ENCODE results near the gene ASB5.
"Not testable (repeated sequence)": the region's sequence is repeated elsewhere in the genome, so short reads cannot be mapped to it uniquely, and the experiment has no call there.

Gene ASB5

DNA sequence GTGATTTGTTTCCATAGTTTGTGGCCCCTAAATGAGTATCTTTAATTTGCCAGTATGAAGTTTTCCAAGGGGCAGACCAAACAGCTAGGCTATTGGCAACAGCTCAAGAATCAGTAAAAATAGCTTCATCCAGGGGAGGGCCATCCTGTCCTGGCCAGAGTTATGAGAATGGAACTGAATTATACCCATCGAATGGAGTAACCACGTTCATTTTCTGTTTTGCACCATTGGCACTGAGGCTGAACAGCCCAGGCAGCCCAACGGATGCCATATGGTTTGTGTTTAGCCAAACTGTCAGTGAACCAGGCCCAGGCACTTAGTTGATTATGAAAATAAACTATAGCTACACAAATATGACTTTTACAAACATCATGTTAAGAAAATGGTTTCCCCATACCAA, 17.7 kb upstream of the ASB5 start:
- H3K4me2 ChIP-seq (ENCODE audit: low read depth, low read length, poor library complexity, severe bottlenecking) = no peak overlapping the region
- no peaks in the 10 kb centered on the region for H3K27me3 ChIP-seq (ENCODE audit: low read length)
- H3F3A ChIP-seq (ENCODE audit: insufficient read depth) = no peaks in the 10 kb centered on the region
- H3K4me3 ChIP-seq (ENCODE audit: insufficient read depth, low read length, poor library complexity, severe bottlenecking) = no peak overlapping the region
- TF ChIP-seq EZH2phosphoT487 (conservative IDR thresholded peaks at IDR 0.05; ENCODE audit: low read length) = no peak
- no peak for TF ChIP-seq CTCF (IDR thresholded peaks at IDR 0.05; ENCODE audit: insufficient read depth, low read length, poor library complexity, severe bottlenecking)
- H3K27ac ChIP-seq (ENCODE audit: low read depth, low read length) = no peak overlapping the region
- H3K9me2 ChIP-seq (replicated peaks; ENCODE audit: insufficient read depth, low read length) = no peaks in the 10 kb centered on the region
- no peak overlapping the region for H2AFZ ChIP-seq (ENCODE audit: low read depth, low read length, severe bottlenecking)
- H4K20me1 ChIP-seq (ENCODE audit: low read depth, low read length) = no peaks in the 10 kb centered on the region
- no peaks in the 10 kb centered on the region for H3K79me2 ChIP-seq (ENCODE audit: insufficient read depth, low read length)
- H3K36me3 ChIP-seq (ENCODE audit: low read length) = no peaks in the 10 kb centered on the region
- H3K9ac ChIP-seq (ENCODE audit: low read length) = no peak overlapping the region
- no peaks in the 10 kb centered on the region for H3K9me3 ChIP-seq (ENCODE audit: insufficient read depth, low read length)

- H3K4me3 ChIP-seq (ENCODE audit: insufficient read depth, low read length, poor library complexity, severe bottlenecking); H3K9me3 ChIP-seq (ENCODE audit: insufficient read depth, low read length); H3K27ac ChIP-seq (ENCODE audit: low read depth, low read length); H3K27me3 ChIP-seq (ENCODE audit: low read length); H3K9me2 ChIP-seq (replicated peaks; ENCODE audit: insufficient read depth, low read length); H3K9ac ChIP-seq (ENCODE audit: low read length); H4K20me1 ChIP-seq (ENCODE audit: low read depth, low read length); H3K79me2 ChIP-seq (ENCODE audit: insufficient read depth, low read length); H3F3A ChIP-seq (ENCODE audit: insufficient read depth); H3K4me2 ChIP-seq (ENCODE audit: low read depth, low read length, poor library complexity, severe bottlenecking); H3K36me3 ChIP-seq (ENCODE audit: low read length); H2AFZ ChIP-seq (ENCODE audit: low read depth, low read length, severe bottlenecking): not testable (repeated sequence)
Observed at GRCh38 chr4:176279560-176279959, 10.5 kb upstream of the ASB5 start.

DNA sequence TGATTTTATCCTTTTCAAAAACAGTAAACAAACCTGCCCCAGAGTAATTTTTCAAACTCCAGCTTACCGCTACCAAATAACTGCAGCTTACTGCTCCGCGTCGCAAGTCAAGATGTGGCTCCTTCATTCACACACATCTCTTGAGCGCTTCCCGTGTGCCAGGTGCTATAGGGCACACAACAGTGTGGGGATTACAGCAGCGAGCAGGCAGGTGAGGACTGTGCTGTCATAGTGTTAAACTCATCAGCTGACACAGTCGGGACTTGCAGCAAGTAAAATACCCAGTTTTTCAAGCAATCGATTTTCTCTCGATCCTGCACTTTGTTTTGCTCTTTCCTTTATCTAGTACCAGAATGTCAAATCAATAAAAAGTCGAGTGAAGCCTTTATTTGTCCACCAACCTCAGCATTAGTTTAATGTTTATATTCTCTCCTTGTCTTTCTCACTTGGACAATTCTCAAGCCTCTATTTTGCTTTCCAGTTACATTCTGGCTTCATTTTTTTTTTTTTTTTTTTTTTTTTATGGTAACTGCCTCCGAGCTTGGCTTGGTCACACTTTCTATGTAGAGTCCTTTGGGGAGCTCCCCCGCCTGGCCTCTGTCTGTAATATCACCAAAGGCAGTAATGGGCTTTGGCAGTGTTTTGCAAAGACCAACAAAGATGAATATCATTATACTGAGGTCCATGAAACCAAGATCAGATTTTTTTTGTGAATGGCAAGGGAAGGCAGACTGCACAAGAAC, 8.3 kb upstream of the ASB5 start:
- Histone ChIP-seq H3F3A (ENCODE audit: insufficient read depth) (no peaks in the 10 kb centered on the region), H3K9me3 (ENCODE audit: insufficient read depth, low read length) (no peaks in the 10 kb centered on the region), H3K79me2 (ENCODE audit: insufficient read depth, low read length) (no peaks in the 10 kb centered on the region), H4K20me1 (ENCODE audit: low read depth, low read length) (no peaks in the 10 kb centered on the region), H3K36me3 (ENCODE audit: low read length) (no peaks in the 10 kb centered on the region), H3K4me2 (ENCODE audit: low read depth, low read length, poor library complexity, severe bottlenecking) (no peak overlapping the region), H3K27ac (ENCODE audit: low read depth, low read length) (no peak overlapping the region), H2AFZ (ENCODE audit: low read depth, low read length, severe bottlenecking) (no peak overlapping the region), H3K27me3 (ENCODE audit: low read length) (no peaks in the 10 kb centered on the region), H3K9me2 (replicated peaks; ENCODE audit: insufficient read depth, low read length) (no peaks in the 10 kb centered on the region), H3K9ac (ENCODE audit: low read length) (no peak overlapping the region), H3K4me3 (ENCODE audit: insufficient read depth, low read length, poor library complexity, severe bottlenecking) (no peak overlapping the region)
- TF ChIP-seq CTCF (IDR thresholded peaks at IDR 0.05; ENCODE audit: insufficient read depth, low read length, poor library complexity, severe bottlenecking) (peak; percentile 37), EZH2phosphoT487 (conservative IDR thresholded peaks at IDR 0.05; ENCODE audit: low read length) (no peak)

DNA sequence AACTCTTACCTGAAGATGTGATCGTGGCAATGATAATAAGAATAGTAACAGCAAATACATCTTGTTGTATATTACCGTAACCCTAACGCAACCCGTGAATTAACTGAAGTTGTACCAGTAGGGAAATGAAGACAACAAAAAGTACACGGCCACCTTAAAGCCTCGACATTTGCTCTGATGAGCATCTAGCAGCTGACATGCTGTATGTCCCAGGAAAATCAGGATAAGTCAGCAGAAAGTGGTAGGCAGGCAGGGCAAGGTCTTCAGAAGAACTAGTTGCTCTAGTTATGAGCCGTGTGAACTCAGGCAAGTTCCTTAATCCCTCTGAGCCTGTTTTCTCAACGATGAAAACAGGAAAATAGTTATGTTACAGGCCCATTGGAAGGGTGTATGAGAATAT, 7.7 kb upstream of the ASB5 start:
- H3K27me3 ChIP-seq (ENCODE audit: low read length) = no peaks in the 10 kb centered on the region
- H3K27ac ChIP-seq (ENCODE audit: low read depth, low read length) = no peak overlapping the region
- no peaks in the 10 kb centered on the region for H3K9me3 ChIP-seq (ENCODE audit: insufficient read depth, low read length)
- TF ChIP-seq CTCF (IDR thresholded peaks at IDR 0.05; ENCODE audit: insufficient read depth, low read length, poor library complexity, severe bottlenecking) (no peak), EZH2phosphoT487 (conservative IDR thresholded peaks at IDR 0.05; ENCODE audit: low read length) (no peak)
- no peak overlapping the region for H3K9ac ChIP-seq (ENCODE audit: low read length)
- no peaks in the 10 kb centered on the region for H3K9me2 ChIP-seq (replicated peaks; ENCODE audit: insufficient read depth, low read length)
- no peaks in the 10 kb centered on the region for H3K36me3 ChIP-seq (ENCODE audit: low read length)
- no peaks in the 10 kb centered on the region for H4K20me1 ChIP-seq (ENCODE audit: low read depth, low read length)
- no peaks in the 10 kb centered on the region for H3K79me2 ChIP-seq (ENCODE audit: insufficient read depth, low read length)
- H3F3A ChIP-seq (ENCODE audit: insufficient read depth) = no peaks in the 10 kb centered on the region
- H3K4me3 ChIP-seq (ENCODE audit: insufficient read depth, low read length, poor library complexity, severe bottlenecking) = no peak overlapping the region
- H2AFZ ChIP-seq (ENCODE audit: low read depth, low read length, severe bottlenecking) = no peak overlapping the region
- H3K4me2 ChIP-seq (ENCODE audit: low read depth, low read length, poor library complexity, severe bottlenecking) = no peak overlapping the region
